ENCODE data around the gene DEFB123.
"Not testable (repeated sequence)": the region's sequence is repeated elsewhere in the genome, so short reads cannot be mapped to it uniquely, and the experiment has no call there.

DEFB123 gene

GRCh38 chr20:31415653-31416052 is 24.8 kb upstream of the DEFB123 start:
- TF ChIP-seq CTCF (IDR thresholded peaks at IDR 0.05) = no peak
- no peak overlapping the region for H3K27ac ChIP-seq

DNA sequence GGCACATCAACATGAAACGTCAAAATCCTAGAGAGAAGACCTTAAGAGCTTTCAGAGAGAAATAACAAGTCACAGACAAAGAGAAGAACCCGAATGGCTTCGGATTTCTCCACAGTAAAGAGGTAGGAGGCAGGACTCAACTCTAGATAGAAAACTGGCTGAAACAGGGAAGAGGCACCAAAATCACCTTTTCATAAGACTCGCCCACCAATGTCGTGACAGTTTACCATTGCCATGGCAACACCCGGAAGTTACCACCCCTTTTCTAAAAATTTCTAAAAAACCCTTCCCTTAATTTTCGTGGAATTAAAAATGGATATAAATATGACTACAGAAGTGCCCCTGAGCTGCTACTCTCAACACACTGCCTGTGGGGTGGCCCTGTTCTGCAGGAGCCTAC is 22.1 kb upstream of the DEFB123 start:
- H3K27ac ChIP-seq = no peak overlapping the region
- TF ChIP-seq CTCF (IDR thresholded peaks at IDR 0.05) (no peak), ZFX (IDR thresholded peaks at IDR 0.05; ENCODE audit: borderline replicate concordance) (no peak)

GRCh38 chr20:31425797-31426196 is 14.6 kb upstream of the DEFB123 start:
- H3K27ac ChIP-seq = no peak overlapping the region
- no peak for TF ChIP-seq ZFX (IDR thresholded peaks at IDR 0.05; ENCODE audit: borderline replicate concordance)
- TF ChIP-seq CTCF (IDR thresholded peaks at IDR 0.05) = no peak

- not testable (repeated sequence) for H3K27ac ChIP-seq
Measured at GRCh38 chr20:31426891-31427551, 13.4 kb upstream of the DEFB123 start.

- H3K27ac ChIP-seq = not testable (repeated sequence)
Measured at GRCh38 chr20:31427576-31427975, 12.9 kb upstream of the DEFB123 start.

- TF ChIP-seq ZFX (IDR thresholded peaks at IDR 0.05; ENCODE audit: borderline replicate concordance) (no peak), CTCF (IDR thresholded peaks at IDR 0.05) (no peak)
Measured at GRCh38 chr20:31430568-31431115, 9.8 kb upstream of the DEFB123 start.

GRCh38 chr20:31446084-31446819 is 5.8 kb downstream of the DEFB123 start:
- H3K27ac ChIP-seq = no peak overlapping the region
- TF ChIP-seq ZFX (IDR thresholded peaks at IDR 0.05; ENCODE audit: borderline replicate concordance) = no peak
- no peak for TF ChIP-seq CTCF (IDR thresholded peaks at IDR 0.05)

More at GRCh38 chr20:31430568-31431115, 9.8 kb upstream of the DEFB123 start:
- H3K27ac ChIP-seq = no peak overlapping the region

- no peak overlapping the region for H3K27ac ChIP-seq
- TF ChIP-seq ZFX (IDR thresholded peaks at IDR 0.05; ENCODE audit: borderline replicate concordance) = no peak
- no peak for TF ChIP-seq CTCF (IDR thresholded peaks at IDR 0.05)
Measured at GRCh38 chr20:31449511-31450414, 9.3 kb downstream of the DEFB123 start.
